C4-2B (cell line): ENCODE data around the gene TMEM39B.

ENCODE experiments used
- ZFX ChIP-seq: fragments of 450-650 bp; IDR thresholded peaks from 2 replicates; pipeline ENCODE4 v1.6.1; 2017
- TF ChIP-seq, protein P1 (sequence below): fragments of 450-650 bp; conservative IDR thresholded peaks from 2 replicates; pipeline ENCODE4 v1.5.1; 2017; ENCODE audit warnings: mild to moderate bottlenecking

DNA sequence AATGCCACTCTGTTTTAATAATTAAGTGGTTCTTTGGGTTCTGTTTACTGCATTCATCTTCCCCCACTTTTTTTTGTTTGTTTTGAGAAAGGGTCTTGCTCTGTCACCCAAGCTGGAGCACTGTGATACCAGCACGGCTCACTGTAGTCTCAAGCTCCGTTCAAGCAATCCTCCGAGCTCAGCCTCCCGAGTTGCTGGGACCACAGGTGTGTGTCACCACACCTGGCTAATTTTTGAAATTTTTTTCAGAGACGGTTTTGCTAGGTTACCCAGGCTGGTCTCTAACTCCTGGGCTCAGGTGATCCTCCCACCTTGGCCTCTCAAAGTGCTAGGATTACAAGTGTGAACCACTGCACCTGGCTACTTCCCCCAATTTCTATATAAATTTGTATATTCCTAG is 64.4 kb downstream of the TMEM39B start:
- TF ChIP-seq, protein P1, sequence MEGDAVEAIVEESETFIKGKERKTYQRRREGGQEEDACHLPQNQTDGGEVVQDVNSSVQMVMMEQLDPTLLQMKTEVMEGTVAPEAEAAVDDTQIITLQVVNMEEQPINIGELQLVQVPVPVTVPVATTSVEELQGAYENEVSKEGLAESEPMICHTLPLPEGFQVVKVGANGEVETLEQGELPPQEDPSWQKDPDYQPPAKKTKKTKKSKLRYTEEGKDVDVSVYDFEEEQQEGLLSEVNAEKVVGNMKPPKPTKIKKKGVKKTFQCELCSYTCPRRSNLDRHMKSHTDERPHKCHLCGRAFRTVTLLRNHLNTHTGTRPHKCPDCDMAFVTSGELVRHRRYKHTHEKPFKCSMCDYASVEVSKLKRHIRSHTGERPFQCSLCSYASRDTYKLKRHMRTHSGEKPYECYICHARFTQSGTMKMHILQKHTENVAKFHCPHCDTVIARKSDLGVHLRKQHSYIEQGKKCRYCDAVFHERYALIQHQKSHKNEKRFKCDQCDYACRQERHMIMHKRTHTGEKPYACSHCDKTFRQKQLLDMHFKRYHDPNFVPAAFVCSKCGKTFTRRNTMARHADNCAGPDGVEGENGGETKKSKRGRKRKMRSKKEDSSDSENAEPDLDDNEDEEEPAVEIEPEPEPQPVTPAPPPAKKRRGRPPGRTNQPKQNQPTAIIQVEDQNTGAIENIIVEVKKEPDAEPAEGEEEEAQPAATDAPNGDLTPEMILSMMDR: no peak
- TF ChIP-seq ZFX: no peak
